C4-2B (cell line): ENCODE results near the gene KCNAB1.
"Not testable (repeated sequence)": the region's sequence is repeated elsewhere in the genome, so short reads cannot be mapped to it uniquely, and the experiment has no call there.

Experiments used
- H3K27ac ChIP-seq: fragments of 450-650 bp; 2 replicates; pipeline ENCODE4 v1.5.1; 2017
- ZFX ChIP-seq: fragments of 450-650 bp; IDR thresholded peaks from 2 replicates; pipeline ENCODE4 v1.6.1; 2017
- TF ChIP-seq, protein P1 (sequence below): fragments of 450-650 bp; conservative IDR thresholded peaks from 2 replicates; pipeline ENCODE4 v1.5.1; 2017; ENCODE audit warnings: mild to moderate bottlenecking

KCNAB1 gene

DNA sequence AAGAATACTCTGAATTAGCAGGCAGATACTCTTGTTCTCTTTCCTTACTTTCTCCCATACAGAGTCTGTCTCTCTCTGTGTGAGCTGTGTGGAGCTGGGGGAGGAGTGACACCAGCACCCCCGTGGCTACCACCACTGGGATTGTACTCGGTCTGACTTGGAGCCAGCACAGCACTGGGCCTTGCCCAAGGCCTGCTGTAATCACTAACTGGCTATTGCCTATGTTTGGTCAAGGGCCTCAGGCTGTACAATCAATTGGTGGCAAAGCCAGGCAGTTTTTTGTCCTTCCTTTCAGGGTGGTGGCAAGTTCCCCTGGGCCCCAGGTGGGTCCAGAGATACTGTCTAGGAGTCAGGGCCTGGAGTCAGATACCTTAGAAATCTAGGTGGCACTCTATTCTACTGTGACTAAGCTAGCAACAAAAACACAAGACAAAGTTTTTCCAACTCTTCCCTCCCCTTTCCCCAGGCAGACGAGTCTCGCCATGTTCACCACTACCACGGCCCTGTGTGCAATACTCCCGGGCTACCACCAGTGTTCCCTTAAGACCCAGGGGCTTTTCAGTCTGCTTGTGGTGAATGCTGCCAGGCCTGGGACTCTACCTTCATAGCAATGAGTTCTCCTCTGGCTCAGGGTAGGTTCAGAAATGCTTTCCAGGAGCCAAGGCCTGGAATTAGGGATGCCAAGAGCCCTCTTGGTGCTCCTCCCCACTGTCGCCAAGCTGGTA, 151.8 kb downstream of the KCNAB1 start:
- no peak for TF ChIP-seq ZFX
- TF ChIP-seq, protein P1, sequence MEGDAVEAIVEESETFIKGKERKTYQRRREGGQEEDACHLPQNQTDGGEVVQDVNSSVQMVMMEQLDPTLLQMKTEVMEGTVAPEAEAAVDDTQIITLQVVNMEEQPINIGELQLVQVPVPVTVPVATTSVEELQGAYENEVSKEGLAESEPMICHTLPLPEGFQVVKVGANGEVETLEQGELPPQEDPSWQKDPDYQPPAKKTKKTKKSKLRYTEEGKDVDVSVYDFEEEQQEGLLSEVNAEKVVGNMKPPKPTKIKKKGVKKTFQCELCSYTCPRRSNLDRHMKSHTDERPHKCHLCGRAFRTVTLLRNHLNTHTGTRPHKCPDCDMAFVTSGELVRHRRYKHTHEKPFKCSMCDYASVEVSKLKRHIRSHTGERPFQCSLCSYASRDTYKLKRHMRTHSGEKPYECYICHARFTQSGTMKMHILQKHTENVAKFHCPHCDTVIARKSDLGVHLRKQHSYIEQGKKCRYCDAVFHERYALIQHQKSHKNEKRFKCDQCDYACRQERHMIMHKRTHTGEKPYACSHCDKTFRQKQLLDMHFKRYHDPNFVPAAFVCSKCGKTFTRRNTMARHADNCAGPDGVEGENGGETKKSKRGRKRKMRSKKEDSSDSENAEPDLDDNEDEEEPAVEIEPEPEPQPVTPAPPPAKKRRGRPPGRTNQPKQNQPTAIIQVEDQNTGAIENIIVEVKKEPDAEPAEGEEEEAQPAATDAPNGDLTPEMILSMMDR, result no peak
- H3K27ac ChIP-seq, result no peak overlapping the region

DNA sequence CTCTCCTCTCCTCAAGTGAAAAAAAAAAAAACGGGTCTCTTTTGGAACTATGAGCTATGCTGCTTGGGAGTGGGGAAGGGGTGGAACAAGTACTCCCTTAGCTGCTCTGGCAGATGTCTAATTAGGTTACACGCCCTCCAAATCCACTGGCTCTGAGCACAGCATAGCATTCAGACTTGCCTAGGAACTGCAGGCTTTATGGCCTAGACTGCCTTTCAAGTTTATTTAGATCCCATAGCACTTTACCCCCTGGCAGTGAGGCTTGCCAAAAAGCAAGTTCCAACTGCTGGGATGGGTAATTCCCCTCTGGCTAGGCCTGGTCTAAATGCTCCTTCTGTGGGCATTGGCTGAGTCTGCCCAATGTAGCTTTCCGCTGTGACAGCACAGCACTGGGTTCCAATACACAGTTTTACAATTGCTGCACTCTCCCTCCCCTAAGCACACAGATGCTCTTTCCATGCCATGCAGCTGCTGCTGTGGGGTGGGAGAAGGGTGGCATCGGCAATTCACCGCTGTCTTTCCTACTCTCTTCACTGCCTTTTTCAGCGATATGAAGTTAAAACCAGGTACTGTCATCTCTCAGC, 152.8 kb downstream of the KCNAB1 start:
- TF ChIP-seq ZFX, result no peak
- TF ChIP-seq, protein P1, result no peak
- H3K27ac ChIP-seq, result no peak overlapping the region

DNA sequence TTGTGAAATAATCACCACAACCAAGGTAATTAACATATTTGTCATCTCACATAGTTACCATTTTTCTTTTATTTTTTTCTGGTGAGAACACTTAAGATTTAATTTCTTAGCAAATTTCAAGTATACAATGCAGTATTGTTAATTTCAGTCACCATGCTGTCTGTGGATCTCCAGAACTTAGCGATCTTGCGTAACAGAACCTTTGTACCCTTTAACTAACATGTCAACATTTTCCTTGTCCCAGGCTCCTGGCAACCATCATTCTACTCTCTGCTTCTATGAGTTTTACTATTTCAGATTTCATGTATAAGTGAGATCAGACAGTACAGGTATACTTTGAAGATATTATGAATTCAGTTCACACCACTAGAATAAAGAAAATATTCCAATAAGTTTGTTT, 154.4 kb downstream of the KCNAB1 start:
- TF ChIP-seq ZFX, result no peak
- TF ChIP-seq, protein P1, result no peak
- H3K27ac ChIP-seq, result no peak overlapping the region

DNA sequence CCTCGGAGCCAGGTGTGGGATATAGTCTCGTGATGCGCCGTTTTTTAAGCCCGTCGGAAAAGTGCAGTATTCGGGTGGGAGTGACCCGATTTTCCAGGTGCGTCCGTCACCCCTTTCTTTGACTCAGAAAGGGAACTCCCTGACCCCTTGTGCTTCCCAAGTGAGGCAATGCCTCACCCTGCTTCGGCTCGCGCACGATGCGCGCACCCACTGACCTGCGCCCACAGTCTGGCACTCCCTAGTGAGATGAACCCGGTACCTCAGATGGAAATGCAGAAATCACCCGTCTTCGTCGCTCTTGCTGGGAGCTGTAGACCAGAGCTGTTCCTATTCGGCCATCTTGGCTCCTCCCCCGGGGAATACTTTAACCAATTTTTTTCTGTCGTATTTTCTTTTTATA, 164.3 kb downstream of the KCNAB1 start:
- H3K27ac ChIP-seq, result not testable (repeated sequence)

DNA sequence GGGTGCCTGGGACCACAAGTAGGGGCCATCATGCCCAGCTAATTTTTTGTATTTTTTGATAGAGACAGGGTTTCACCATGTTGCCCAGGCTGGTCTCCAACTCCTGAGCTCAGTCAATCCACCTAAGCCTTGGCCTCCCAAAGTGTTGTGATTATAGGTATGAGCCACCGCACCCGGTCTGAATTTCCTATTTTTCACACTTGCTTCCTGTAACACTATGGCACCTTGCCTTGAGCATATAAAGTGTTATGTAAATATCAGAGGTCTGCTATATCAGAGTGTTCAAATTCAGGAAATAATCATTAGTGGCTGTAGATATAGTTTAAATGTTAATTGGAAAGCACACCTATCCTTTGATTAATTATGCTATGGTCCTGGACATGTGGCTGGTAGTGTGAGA, 165.2 kb downstream of the KCNAB1 start:
- no peak overlapping the region for H3K27ac ChIP-seq
- no peak for TF ChIP-seq ZFX
- TF ChIP-seq, protein P1, result no peak

DNA sequence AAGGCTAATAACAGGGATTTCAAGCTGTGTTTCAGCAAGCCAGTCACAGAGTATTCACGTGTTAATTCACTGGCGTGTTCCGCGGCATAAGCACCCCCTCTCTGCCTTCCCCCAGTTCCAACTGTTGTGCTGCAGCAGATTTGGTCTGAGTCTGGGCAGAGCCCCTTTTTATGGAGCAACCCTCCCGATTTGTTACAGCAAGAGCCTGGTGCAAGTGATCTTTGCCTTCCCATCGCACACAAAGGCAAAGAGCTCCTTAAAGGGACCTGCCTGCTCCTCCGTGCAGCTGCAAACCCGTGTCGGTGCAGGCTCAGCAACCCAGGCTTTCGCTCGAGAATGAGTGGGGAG, 170.5 kb downstream of the KCNAB1 start:
- H3K27ac ChIP-seq, result no peak overlapping the region
- TF ChIP-seq, protein P1, result no peak
- TF ChIP-seq ZFX, result no peak

DNA sequence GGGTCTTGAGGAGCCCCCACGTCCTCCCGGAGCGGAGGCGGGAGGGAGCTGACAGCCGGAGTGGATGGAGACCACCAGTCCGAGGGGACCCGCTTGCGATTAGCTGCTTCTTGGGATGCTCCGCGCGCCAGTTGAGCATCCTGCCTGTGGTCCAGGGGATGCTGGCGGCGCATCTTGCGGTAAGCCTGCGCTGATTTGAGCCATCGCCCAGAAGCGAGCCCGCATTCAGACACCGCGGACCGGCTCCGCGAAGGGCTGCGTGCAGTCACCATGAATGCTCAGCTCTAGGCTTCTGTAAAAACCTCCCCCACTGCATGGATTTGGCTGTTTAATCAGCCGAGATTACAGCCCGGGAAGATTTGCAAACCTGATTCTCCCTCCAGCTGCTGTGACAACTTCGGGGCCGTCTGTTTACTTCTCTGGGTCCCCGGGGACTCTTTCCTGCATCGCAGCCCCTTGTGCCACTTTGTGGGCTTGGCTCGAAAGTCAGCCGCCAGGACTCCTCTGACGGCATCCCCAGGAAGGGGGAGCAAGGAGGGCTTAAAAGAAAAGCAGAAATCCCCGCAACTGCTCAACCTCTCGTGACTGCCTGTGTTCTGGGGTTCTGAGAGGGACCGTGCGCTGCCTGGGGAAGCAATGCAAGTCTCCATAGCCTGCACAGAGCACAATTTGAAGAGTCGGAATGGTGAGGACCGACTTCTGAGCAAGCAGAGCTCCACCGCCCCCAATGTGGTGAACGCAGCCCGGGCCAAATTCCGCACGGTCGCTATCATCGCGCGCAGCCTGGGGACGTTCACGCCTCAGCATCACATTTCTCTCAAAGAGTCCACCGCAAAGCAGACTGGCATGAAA, 171.1 kb downstream of the KCNAB1 start:
- no peak overlapping the region for H3K27ac ChIP-seq
- TF ChIP-seq, protein P1, result no peak
- no peak for TF ChIP-seq ZFX
